Parathyroid adenoma (tissue), 2 donors: ENCODE results near the gene TAPBPL.
"Not testable (repeated sequence)": the region's sequence is repeated elsewhere in the genome, so short reads cannot be mapped to it uniquely, and the experiment has no call there.

Source experiments
- H2AFZ ChIP-seq: fragments of 300-600 bp; sonication (generic); one replicate; pipeline ENCODE4 v1.7.0; 2017; ENCODE audit warnings: antibody characterized with exemption, mild to moderate bottlenecking
- H3K27ac ChIP-seq: fragments of 300-600 bp; sonication (generic); one replicate; pipeline ENCODE4 v1.7.0; 2017
- H3K27me3 ChIP-seq: fragments of 300-600 bp; sonication (generic); one replicate; pipeline ENCODE4 v1.7.0; 2017; ENCODE audit warnings: low read length; ENCODE audit not compliant: control insufficient read depth, insufficient read depth
- H3K36me3 ChIP-seq: fragments of 300-600 bp; sonication (generic); one replicate; pipeline ENCODE4 v1.7.0; 2017; ENCODE audit warnings: low read length; ENCODE audit not compliant: control insufficient read depth, insufficient read depth
- H3K4me1 ChIP-seq: fragments of 300-600 bp; sonication (generic); one replicate; pipeline ENCODE4 v1.7.0; 2017; ENCODE audit warnings: control low read depth
- H3K4me2 ChIP-seq: fragments of 300-600 bp; sonication (generic); one replicate; pipeline ENCODE4 v1.7.0; 2017; ENCODE audit warnings: low read length
- H3K4me3 ChIP-seq: fragments of 300-600 bp; sonication (generic); one replicate; pipeline ENCODE4 v1.7.0; 2017; ENCODE audit warnings: low read depth, low read length
- H3K79me2 ChIP-seq: fragments of 300-600 bp; sonication (generic); one replicate; pipeline ENCODE4 v1.7.0; 2017; ENCODE audit warnings: control low read depth
- H3K9ac ChIP-seq: fragments of 300-600 bp; sonication (generic); one replicate; pipeline ENCODE4 v1.7.0; 2017; ENCODE audit warnings: mild to moderate bottlenecking
- H3K9me3 ChIP-seq: fragments of 300-600 bp; sonication (generic); one replicate; pipeline ENCODE4 v1.7.0; 2017; ENCODE audit warnings: low read length; ENCODE audit not compliant: control insufficient read depth
- CTCF ChIP-seq: fragments of 300-600 bp; sonication (generic); IDR thresholded peaks from one replicate; pipeline ENCODE4 v1.7.0; 2017; ENCODE audit warnings: antibody characterized with exemption, mild to moderate bottlenecking
- donor health status: primary hyperparathyroidism.

TAPBPL gene

DNA sequence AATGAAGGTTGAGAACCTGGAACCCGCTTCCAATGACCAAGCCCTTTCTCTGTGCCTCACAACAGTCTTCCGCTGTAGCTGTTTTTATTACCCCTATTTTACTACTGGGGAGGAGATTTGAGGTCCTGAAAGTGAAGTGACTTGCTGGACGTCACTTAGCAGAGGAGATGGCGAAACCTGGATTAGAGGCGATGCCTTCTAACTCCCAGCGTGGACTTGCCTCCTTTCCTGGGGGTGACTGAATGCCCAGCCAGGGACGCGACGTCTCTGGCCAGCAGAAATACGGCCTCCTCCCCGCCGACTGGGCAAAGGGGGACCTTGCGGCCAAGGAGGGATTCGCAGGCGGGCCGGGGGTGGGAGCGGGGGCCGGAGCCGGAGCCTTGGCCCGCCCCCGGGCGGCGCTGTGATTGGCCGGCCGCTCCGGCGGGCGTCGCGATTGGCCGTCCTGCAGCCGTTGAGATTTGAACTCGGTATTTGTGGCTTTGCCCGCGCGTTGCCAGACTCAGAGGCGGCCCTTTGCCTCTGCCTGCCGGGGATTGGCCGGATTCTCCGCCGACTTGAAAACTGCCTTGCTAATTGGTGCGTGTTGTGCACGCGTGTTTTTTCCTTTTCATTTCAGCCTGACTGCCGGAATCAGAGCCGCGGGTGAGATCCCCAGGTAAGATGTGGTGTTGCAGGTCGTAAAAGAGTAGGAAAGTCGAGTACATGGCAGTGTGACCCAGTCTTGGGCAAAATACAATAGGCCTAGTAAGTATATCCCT is 41.8 kb downstream of the TAPBPL start, which contains the start of gene NCAPD2:
NCAPD2 (plus strand) TSS at position 606 of the 761 bp plus-strand sequence. CDS start 997 bp downstream, outside the sequence.
- peaks cover 11% of the 10 kb centered on the region for H3K4me1 ChIP-seq
- H3K79me2 ChIP-seq = peaks cover 27% of the 10 kb centered on the region
- peak within 1 kb of the TSS; percentile 94 for H3K4me3 ChIP-seq
- H2AFZ ChIP-seq = peak within 1 kb of the TSS; percentile 99
- H3K9ac ChIP-seq = peak within 1 kb of the TSS; percentile 33
- H3K4me2 ChIP-seq = peak within 1 kb of the TSS; percentile 94
- TF ChIP-seq CTCF = peak; percentile 54
- no peaks in the 10 kb centered on the region for H3K9me3 ChIP-seq
- no peaks in the 10 kb centered on the region for H3K36me3 ChIP-seq
- H3K27ac ChIP-seq = peak within 1 kb of the TSS; percentile 95
- no peaks in the 10 kb centered on the region for H3K27me3 ChIP-seq

GRCh38 chr12:6494258-6494743 is 42.5 kb downstream of the TAPBPL start:
- Histone ChIP-seq H2AFZ (peak overlapping the region; percentile 72), H3K27me3 (no peaks in the 10 kb centered on the region), H3K36me3 (no peaks in the 10 kb centered on the region), H3K4me3 (peak overlapping the region; percentile 94), H3K27ac (peak overlapping the region; percentile 95), H3K9ac (no peak overlapping the region), H3K9me3 (no peaks in the 10 kb centered on the region), H3K4me2 (peak overlapping the region; percentile 79), H3K4me1 (peaks cover 11% of the 10 kb centered on the region), H3K79me2 (peaks cover 27% of the 10 kb centered on the region)
- TF ChIP-seq CTCF = no peak

DNA sequence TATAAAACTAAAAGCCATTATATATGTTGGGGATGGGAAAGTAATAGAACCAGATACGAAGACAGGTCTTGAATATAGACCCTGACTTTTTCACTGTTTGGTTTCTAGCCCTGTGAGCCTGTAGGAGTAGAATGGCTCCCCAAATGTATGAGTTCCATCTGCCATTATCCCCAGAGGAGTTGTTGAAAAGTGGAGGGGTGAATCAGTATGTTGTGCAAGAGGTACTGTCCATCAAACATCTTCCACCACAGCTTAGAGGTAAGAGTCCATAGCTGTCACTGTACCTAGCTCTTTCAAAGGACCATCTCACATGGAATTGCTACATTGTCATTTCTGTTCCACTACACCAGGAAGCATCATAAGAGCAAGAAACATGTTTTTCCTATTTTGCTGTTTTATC is 43.1 kb downstream of the TAPBPL start:
- H3K27ac ChIP-seq = no peak overlapping the region
- H3K27me3 ChIP-seq = no peaks in the 10 kb centered on the region
- H3K79me2 ChIP-seq = peaks cover 30% of the 10 kb centered on the region
- H3K4me3 ChIP-seq = peak overlapping the region; percentile 94
- H3K36me3 ChIP-seq = no peaks in the 10 kb centered on the region
- no peak overlapping the region for H3K9ac ChIP-seq
- peaks cover 11% of the 10 kb centered on the region for H3K4me1 ChIP-seq
- no peaks in the 10 kb centered on the region for H3K9me3 ChIP-seq
- H2AFZ ChIP-seq = no peak overlapping the region
- TF ChIP-seq CTCF = no peak
- peak overlapping the region; percentile 79 for H3K4me2 ChIP-seq

- H3K27ac ChIP-seq, H3K9ac ChIP-seq, H2AFZ ChIP-seq, H3K4me2 ChIP-seq, H3K36me3 ChIP-seq, H3K27me3 ChIP-seq, H3K9me3 ChIP-seq, H3K4me3 ChIP-seq: not testable (repeated sequence)
- Histone ChIP-seq H3K79me2 (peaks cover 30% of the 10 kb centered on the region), H3K4me1 (peaks cover 11% of the 10 kb centered on the region)
Measured at GRCh38 chr12:6497291-6497690, 45.4 kb downstream of the TAPBPL start.

DNA sequence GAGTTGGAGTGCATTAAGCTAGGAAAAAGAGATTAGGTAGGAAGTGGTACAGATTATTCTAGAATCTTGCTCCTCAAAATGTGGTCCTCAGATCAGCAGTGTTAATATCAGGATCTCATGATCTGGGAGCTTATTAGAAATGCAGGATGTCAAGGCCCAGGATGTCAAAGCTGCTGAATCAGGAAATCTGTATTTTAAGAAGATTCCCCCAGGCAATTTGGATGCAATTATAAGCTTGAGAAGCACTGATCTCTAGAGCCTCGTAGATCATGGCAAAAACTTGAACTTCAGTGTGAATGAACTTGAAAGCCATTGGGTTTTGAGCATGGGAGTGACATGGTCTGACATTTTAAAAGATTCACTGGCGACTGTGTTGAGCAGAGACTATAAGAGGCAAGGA is 48.6 kb downstream of the TAPBPL start:
- Histone ChIP-seq H3K4me3 (no peak overlapping the region), H3K27me3 (no peaks in the 10 kb centered on the region), H3K4me1 (no peaks in the 10 kb centered on the region), H3K79me2 (peaks cover 24% of the 10 kb centered on the region), H3K4me2 (no peak overlapping the region), H3K36me3 (no peaks in the 10 kb centered on the region), H2AFZ (no peak overlapping the region), H3K9me3 (no peaks in the 10 kb centered on the region), H3K9ac (no peak overlapping the region), H3K27ac (no peak overlapping the region)
- TF ChIP-seq CTCF = no peak
